Body of pancreas (tissue), 4 donors: ENCODE data around the gene GYPC.

Experiments used
- POLR2A ChIP-seq, 3 donors: fragments of 450-650 bp; IDR thresholded peaks; one replicate each; pipeline ENCODE4 v1.6.1; 2016; ENCODE audit warnings: antibody characterized with exemption in 3 of 3, mild to moderate bottlenecking in 2 of 3
- TF ChIP-seq, protein P1 (sequence below), 7 experiments: fragments of 450-650 bp in 4 of 7; fragments of 200-600 bp in 3 of 7; sonication (generic) in 3 of 7; IDR thresholded peaks; one replicate each; pipeline ENCODE4 v1.5.1; 2016 to 2019; ENCODE audit warnings: antibody characterized with exemption in 7 of 7

DNA sequence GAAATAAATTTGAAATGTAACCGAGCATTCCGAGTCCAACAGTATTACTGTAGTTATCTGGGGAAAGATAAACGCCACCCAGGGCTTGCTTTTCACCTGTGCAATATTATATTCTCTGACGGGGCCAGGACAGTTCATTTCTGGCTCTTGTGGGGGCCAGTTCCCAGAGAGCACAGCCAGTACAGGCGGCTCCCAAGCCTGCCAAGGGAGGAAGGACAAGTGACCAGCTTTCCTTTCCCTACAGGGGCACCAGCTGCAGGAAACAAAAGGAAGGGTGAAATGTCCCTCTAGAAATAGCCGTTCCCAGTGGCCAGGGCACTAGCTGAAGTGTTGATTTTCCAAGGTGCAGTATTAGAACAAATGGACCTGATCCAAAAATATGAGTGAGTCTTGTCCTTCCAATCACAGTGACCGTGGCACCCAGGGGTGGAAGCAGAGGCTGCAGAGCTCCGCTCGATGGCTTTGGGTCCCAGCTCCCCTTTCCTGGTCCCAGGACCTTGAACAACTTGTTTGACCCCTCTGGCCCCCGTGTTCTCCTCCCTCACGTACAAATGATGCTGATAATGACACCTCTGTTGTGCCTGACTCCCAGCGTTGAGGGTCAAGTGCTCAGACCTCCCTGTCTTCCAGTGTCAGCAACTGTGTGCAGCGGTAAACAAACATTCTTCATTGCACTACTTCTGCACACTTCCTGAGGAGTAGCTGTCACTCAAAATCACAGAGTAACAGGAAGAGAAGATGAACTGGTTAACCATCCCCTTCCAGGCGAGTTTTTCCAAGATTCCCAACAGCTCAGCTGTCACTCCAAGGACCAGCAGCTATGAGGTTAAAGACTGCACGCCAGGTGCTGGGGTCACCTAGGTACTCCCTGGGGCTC, 40.9 kb downstream of the GYPC start:
- TF ChIP-seq, protein P1, sequence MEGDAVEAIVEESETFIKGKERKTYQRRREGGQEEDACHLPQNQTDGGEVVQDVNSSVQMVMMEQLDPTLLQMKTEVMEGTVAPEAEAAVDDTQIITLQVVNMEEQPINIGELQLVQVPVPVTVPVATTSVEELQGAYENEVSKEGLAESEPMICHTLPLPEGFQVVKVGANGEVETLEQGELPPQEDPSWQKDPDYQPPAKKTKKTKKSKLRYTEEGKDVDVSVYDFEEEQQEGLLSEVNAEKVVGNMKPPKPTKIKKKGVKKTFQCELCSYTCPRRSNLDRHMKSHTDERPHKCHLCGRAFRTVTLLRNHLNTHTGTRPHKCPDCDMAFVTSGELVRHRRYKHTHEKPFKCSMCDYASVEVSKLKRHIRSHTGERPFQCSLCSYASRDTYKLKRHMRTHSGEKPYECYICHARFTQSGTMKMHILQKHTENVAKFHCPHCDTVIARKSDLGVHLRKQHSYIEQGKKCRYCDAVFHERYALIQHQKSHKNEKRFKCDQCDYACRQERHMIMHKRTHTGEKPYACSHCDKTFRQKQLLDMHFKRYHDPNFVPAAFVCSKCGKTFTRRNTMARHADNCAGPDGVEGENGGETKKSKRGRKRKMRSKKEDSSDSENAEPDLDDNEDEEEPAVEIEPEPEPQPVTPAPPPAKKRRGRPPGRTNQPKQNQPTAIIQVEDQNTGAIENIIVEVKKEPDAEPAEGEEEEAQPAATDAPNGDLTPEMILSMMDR (IDR thresholded peaks at IDR 0.05) = no peak
- TF ChIP-seq POLR2A (IDR thresholded peaks at IDR 0.05) = no peak
